GM21515 (cell line): ENCODE data around the gene CTTN.
A peak's percentile ranks its signal among the peaks of the same experiment; 100 is the strongest.
"Not testable (repeated sequence)": the region's sequence is repeated elsewhere in the genome, so short reads cannot be mapped to it uniquely, and the experiment has no call there.

Source experiments
- ATAC-seq: cut with Tn5 transposase; IDR thresholded peaks from one replicate; pipeline ENCODE4 v1.9.1; 2021; ENCODE audit not compliant: unreplicated experiment

Gene CTTN

DNA sequence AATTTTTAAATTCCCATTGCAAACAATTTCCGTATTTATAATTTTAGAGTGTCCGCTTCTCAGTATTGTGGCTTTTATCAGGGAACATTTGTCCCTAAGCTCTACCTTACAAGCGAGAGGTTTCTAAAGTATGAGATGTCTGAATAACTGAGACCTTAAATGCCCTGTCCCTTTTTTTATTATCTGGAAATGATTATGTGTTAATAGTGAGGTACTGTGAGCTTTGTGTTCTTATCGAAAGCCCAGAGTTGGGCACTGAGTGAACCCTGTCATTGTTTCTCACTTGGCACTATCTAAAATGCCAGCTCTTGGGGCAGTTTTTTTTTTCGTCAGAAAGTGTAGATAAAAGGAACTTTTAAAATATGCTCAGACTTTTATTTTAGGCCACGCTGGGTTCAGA is 9.5 kb downstream of the CTTN start:
- no peak for ATAC-seq

DNA sequence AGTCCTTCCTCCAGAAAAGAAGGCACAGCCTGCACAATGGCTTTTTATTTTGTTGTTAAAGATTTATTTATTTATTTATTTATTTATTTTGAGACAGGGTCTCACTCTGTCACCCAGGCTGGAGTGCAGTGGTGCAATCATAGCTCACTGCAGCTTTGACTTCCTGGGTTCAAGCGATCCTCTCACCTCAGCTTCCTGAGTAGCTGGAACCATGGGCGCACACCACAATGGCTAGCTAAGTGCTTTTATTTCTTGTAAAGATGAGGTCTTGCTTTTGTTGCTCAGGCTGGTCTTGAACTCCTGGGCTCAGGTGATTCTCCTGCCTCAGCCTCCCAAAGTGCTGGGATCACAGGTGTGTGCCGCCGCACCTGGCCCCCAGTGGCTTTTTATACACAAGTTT is 10.0 kb downstream of the CTTN start:
- not testable (repeated sequence) for ATAC-seq

DNA sequence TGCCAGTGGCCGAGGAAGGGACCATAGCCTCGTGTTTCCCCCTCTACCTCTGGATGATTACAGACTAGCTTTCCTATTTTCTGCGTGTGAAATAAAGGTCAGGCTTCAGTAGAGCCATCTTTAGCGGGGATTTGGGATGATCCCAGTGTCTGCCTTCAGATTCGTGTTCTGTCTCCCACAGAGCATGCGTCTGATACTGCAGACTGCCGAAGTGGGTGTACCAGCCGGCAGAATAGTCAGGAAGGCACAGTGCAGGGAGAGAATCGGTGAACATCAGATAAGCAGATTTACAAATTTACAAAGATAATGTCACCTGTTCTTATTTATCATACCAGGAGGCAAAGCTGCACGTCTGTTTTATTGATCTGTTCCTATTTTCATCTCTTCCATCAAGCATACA is 11.1 kb downstream of the CTTN start:
- no peak for ATAC-seq

DNA sequence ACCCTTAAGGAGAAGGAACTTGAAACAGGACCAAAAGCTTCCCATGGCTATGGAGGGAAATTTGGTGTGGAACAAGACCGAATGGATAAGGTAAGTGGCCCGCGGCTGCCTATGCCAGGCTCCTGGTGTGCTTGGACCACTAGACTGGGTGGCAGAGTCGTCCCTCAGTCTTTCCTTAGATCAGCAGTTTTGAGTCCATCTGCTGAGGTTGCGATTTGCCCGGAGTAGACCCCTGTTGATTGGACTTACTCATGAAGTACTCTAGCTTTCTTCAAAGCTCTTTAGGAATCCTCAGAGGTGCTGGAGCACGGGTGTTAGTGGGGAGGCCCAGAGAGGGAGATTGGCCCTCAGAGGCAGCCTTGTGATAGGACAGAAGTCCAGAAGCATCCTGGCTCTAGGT is 11.5 kb downstream of the CTTN start:
- no peak for ATAC-seq

DNA sequence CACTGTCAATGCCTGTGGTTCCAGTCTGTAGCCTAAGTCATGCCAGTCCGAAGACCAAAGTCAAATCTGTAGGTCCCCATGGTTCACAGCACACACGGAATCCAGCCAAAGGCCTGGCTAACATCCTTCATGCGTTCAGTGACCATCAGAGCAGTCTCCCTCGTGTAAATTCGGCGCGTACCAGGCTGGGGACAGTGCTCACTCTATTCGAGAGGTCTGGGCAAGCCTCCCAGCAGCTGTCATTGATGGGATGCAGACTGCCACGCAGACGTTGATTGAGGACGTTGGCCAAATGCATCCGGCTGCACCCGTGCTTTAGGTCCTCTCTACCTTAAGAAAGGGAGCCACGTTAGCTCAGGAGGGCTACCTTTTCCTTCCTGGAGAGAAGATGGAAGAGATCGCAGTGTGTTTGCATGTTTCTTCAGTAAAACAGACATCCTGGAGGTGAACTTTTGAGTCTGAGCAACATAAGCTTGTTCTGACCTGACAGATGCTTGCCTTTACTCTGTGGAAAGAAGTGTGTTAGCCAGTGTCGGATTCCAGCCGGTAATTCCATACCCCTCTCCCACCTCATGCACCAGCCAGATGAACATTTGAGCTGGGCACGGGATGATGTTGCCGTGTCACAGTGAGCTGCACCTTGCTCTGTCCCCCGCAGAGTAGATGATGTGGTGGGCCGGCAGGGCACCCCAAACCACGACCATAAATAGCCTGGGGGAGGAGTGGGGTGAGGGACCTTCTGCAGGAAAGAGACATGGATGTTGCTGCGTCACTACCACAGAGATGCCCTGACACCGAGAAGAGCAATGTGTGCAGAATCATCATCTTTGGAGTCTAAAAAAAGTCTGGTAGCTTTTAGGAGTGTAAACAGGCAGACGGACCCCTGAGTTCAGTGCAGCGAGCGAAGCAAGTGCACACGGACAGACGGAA is 12.2 kb downstream of the CTTN start:
- ATAC-seq, result no peak

DNA sequence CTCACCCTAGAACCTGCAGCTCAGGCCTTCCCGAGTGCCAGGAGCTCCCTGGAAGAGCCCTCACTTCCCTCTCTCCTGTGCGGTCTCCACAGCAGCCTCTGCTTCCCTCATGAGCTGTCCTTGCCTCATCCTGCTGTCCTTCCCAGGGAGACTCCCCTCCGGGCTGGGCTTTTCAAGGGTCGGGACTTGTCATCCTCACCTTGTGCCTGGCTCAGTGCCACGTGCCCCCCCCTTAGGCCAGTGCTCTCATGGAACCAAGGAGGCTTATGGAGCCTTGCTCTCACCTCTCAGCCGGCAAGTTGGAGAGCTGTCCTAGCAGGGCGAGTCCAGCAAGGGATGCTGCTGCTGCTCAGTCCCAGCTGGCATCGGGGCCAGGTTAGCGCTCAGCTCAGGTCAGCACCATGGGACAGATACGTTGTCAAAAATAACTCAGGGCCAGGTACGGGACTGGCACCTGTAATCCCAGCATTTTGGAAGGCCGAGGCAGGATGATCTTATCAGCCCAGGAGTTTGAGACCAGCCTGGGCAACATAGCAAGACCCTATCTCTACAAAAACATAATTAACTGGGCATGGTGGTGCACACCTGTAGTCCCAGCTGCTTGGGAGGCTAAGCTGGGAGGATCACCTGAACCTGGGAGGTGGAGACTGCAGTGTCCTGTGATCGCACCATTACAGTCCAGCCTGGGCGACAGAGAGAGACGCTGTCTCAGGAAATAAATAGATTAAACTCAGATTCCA is 13.6 kb downstream of the CTTN start:
- ATAC-seq, result no peak

DNA sequence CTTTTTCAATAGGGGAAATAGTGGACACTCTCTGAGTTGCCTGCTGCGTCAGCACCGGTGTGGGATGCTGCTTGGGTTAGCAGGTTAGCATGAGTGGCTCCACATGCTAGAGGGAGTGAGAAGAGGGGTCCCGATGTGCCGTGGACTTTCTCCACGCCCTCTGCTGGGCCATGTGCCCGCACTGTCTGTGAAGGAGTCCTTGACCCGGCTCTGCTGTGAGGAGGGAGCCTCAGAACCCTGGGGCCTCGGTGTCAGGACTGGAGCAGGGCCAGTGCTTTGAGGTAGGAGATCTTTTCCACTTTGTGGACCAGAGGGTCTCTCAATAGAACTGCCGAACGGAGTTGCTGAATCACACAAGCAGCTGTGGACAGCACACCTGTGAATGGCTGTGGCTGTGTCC is 14.8 kb downstream of the CTTN start:
- no peak for ATAC-seq

DNA sequence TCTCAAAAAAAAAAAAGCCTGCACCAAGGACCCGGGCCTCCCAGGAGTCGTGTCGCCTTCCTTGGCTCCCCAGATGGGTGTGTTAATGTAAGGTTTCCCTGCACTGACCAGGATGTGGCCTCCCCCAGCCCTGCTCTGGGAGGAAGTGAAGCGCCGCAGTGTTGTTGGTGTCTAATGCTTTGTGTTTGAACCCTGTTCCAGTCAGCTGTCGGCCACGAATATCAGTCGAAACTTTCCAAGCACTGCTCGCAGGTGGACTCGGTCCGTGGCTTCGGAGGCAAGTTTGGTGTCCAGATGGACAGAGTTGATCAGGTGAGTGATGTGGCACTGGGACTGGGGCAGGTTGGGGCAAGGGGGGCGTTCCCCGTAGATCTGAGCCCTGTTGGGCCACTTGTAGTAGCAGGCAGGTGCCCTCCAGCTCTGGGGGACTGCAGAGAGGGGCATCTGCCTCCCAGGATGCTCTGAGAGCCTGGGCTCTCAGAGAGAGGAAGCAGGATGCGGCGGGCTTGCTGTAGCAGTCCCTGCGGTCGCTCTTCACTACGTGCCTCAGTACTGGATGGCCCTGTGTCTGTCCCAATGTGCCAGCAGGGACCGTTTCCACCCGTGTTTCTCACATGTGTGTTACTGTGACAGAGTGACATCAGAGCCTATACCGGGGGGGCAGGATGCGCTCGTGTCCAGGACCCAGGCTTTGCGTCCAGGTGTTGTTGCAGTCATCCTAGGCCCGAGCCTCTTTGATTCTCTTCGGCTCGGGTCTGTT is 16.2 kb downstream of the CTTN start:
- no peak for ATAC-seq

DNA sequence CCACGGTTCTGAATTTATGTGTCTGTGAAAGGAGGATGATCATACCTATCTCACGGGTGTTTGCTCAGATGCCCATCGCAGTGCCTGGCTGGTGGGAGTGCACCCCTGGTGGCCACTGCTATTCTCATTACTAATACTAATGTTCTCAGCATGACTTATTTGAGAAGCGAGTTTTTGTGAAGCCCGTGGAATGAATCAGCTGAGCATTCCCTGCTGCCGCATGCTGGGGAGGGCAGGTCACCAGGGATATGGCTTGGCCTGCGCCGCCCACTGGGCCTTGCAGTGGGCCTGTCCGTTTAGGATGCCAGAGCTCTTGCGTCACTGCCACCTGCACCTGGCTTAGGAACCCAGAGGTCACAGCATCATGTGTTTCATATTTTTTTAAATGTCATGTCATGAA is 16.9 kb downstream of the CTTN start:
- no peak for ATAC-seq

DNA sequence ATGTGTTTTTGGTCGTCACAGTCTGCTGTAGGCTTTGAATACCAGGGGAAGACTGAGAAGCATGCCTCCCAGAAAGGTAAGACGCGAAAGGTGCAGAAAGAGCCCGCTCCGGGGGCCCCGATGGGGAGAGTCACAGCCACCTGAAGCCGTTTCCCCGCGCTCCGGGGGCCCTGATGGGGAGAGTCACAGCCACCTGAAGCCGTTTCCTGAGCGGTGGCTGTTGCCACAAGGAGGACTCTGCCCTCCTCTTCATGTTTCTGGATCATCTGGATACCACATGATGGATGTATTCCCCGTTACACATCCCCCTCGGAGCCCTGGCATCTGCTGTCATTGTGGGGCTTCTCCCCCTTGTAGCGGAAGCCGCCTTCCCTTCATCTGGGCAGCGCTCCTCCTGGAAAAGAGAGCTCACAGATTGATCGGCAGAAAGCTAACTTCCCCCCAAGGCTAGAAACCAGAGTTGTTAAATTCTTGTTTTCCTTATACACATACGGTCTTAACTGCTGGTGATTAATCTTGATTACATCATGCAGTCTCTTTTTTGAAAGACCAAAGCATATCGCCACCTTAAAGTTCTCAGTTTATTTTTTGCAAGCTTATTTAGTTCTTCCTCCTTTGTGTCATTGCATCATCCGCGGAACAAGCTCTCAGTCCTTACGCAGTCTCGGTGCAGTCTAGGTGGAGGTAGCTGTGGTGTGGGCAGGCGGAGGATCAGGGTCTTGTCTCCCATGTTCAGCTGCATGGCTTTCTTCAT is 17.5 kb downstream of the CTTN start:
- no peak for ATAC-seq

DNA sequence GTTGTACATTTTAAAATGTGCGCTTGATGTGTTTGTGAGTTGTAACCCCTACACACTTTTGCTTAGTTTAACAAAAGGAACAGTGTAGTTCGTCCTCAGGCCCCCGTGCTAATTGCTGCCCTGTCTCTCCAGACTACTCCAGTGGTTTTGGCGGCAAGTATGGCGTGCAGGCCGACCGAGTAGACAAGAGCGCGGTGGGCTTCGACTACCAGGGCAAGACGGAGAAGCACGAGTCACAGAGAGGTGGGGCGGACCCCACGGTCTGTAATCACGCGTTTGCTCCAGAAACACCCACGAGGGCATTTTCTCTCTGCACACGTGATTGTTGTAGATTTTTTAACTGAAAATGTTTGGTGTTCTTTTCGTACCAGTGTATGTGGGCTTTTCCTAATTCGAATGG is 18.6 kb downstream of the CTTN start:
- no peak for ATAC-seq

DNA sequence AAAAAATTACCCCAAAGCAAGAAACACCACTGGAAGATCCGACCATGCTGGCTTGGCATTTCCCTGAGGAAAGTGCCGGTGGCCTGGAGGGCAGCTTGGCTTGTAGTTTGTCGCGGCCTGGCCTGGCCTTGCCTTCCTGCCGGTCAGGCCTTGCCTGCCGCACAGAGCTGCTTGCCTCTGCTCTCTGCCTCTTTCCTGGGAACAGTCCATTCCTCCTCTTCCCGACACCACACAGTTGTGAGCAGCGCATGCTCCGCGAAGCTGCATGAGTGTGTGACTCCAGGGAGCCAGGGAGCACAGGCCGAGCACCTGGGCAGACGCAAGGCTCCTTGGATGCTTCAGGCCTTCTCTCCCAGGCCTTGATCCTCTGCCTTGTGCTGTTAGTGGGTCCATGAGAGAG is 19.8 kb downstream of the CTTN start:
- no peak for ATAC-seq

DNA sequence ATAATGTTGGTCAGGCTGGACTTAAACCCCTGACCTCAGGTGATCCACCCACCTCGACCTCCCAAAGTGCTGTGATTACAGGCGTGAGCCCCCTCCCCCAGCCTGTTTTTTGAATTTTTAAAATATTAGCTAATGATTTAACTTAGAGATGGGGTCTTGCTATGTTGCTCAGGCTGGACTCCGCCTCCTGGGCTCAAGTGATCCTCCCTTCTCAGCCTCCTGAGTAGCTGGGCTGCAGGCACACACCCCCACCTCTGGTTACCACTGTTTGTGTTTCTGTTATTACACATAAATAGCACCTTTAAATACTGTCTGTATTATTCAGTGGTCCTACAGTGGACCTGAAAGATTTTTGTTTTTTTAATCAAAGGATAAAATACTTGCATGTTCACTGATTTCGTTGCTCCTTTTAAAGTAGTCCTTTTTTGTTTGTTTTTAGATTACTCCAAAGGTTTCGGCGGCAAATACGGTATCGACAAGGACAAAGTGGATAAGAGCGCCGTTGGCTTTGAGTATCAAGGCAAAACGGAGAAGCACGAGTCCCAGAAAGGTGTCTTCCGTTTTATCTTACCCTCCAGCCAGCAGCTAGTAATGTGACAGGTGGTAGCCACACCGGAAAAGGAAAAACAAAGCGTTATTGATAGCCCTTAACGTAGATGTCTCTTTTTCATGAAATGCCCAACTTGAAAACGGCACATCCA is 21.1 kb downstream of the CTTN start:
- ATAC-seq, result no peak

DNA sequence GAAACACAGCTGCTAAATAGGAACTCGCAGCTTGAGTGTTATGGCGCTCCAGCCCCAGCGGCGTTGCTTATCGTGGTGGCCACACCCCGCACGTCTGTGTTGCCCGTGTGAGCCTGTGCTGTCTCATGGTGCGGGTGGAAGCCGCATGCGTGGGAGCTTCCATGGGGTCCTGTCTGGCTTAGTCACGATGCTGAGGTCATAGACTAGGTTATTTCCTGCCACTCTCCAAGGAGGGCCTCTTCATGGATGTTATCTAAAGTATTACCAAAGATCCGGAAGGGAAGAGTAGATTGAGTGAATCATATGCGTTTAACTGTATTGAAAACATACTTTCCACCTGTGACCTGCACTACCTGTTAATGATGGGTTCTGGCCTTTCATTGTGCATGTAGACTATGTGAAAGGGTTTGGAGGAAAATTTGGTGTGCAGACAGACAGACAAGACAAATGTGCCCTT is 21.7 kb downstream of the CTTN start:
- ATAC-seq, result no peak

DNA sequence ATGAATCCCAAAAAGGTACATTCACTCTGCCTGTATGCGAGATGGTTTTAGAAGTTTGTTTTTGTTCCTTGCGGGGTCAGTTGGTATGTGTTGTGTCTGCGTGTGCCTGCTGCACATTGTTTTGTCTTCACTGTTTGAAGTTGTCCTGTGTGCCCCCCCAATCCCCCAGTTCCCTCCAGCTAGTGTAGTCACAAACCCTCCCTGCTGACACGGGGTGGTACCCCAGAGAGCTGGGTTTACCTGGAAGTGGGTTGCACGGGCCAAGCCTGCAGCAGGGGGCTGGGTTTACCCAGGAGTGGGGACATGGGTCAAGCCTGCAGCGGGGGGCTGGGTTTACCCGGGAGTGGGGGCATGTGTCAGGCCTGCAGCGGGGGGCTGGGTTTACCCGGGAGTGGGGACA is 22.2 kb downstream of the CTTN start:
- no peak for ATAC-seq

DNA sequence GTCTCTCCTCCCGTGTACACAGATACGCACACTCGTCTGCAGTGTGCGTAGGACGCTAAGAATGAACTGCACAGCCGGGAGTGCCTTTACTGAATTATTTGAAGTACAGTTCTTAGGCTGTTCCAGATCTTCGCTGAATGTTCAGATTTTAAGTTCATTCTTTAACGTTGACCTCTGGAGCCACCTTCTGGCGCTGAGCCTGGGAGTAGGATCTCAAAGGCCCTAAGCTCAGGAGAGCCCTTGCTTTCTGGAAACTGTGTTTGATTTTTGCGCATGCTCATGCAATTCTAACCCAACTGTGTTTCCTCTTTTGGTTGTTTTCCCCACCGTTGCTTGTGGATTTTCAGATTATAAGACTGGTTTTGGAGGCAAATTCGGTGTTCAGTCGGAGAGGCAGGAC is 22.8 kb downstream of the CTTN start:
- ATAC-seq, result no peak

DNA sequence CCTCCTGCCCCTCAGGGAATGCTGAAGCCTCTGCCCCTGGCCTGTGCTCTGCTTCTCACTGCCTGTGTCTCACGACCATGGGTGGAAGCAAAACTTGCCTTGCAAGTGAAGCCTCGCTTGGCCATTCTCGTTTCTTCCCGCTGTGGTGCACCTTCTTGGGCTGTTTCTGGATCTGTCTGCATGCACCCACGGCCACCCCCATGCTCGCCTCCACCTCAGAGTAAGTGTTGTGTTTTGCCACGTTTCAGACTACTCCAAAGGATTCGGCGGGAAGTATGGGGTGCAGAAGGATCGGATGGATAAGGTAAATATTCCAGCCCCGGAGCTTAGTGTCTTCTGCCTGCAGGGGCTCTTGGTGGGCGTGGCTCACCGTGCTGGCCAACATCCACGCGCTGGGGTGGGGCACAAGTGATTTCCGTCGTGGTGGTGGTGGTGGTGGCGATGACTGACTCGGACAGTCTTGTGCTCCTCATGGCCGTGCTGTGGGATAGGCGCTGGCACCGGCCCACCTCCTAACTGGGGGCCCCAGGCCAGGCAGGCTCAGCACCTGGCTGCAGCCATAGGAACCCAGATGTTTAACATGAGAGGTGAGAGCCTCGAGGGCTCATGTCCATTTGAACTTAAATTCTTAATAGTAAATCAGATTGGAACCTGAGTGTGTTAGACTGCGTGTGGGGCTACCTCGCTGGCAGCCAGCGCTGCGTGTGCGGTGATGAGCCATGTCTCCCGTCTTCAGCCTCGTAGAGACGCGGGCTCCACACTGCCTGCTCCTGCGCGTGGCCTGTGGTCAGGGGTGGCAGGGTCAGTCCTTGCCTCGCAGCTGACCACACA is 24.6 kb downstream of the CTTN start:
- no peak for ATAC-seq

DNA sequence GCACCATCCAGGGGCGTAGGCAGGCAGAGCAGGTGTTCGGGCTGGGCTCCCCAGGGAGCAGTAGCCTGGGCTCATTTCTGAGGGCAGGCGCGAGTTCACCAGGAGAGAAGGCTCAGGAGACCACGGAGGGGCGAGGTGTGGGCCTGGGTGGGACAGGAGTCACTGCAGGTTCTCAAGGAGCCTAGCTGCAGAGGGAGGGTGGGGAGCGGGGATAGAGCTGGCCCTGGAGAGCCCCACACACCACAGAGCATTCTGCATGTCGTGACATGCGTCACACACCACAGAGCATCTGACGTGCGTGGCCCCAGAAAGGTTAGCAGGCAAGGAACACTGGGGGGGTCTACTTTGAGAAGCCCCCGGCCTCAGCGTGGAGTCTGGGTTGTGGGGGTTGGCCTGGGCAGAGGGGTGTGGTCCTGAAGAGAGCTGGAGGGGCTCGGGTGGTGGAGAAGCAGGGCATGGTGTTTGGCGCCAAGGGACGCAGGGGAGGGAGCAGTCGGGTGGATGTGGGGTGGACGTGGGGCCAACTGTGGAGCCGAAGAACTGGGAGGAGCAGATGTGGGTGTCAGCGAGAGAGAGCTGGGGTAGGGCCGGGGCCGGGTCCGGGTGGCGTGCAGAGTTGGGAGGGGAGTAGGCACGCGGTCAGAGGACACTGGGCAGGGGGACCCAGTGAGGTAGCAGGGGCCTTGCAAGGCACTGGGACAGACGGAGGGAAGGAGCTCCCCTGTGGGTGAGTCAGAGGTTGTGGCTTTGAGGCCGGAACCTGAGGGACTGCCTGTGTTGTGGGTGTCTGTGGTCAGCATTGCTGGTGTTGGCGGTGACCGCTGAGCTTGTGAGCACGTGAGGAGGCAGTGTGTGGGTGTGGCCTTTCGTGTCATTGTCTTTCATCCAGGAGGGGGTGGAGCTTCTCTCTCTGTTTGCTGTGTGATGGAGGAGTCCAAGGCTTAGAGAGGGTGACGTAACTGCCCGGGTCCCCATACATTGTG is 25.5 kb downstream of the CTTN start:
- peak; percentile 62 for ATAC-seq
